Measurements from ENCODE around the gene ACTR6. TPM values are rescaled to one million over a fixed set of nuclear protein-coding genes. Genes with fewer than 3 reads are reported as not detected.
A peak's percentile ranks its signal among the peaks of the same experiment; 100 is the strongest.

ACTR6 gene
- polyA plus RNA-seq, 4 donors: 36.9 to 41.0 (median 39.3) TPM

GRCh38 chr12:100265732-100266584, 65.3 kb downstream of the ACTR6 start:
- DNase-seq (ENCODE audit: low read depth in 4 of 4, low spot score in 3 of 4): no peak

GRCh38 chr12:100266585-100266834, 65.9 kb downstream of the ACTR6 start:
- DNase-seq (ENCODE audit: low read depth in 4 of 4, low spot score in 3 of 4): no peak

GRCh38 chr12:100266835-100267602, 66.4 kb downstream of the ACTR6 start, which contains the start of the genes DEPDC4 and SCYL2:
Gene DEPDC4 (minus strand): TSS chr12:100267079. CDS start chr12:100267076, 3 bp downstream.
Gene SCYL2 (plus strand): TSS chr12:100267177. CDS start chr12:100282971, 15,794 bp downstream.
- DNase-seq (ENCODE audit: low read depth in 4 of 4, low spot score in 3 of 4): peak; percentile 90 to 95 (median 92)

GRCh38 chr12:100267603-100268281, 67.1 kb downstream of the ACTR6 start:
- peak in 2 of 4 donors; percentile 3 to 22 for DNase-seq (ENCODE audit: low read depth in 4 of 4, low spot score in 3 of 4)

- DNase-seq (ENCODE audit: low read depth in 4 of 4, low spot score in 3 of 4): no peak
Observed at GRCh38 chr12:100268835-100269564, 68.4 kb downstream of the ACTR6 start.

- DNase-seq (ENCODE audit: low read depth in 4 of 4, low spot score in 3 of 4): no peak
Observed at GRCh38 chr12:100273782-100274181, 73.2 kb downstream of the ACTR6 start.

Other genes with a start within 250 kb of the ACTR6 start
- 1 to 10 TPM; 3.1 to 3.9 (median 3.7) TPM for gene ANKS1B, start 215.9 kb upstream of the ACTR6 start, polyA plus RNA-seq (ENCODE audit: insufficient read length in 4 of 4)
- gene BLTP3B, start 57.9 kb upstream of the ACTR6 start, polyA plus RNA-seq (ENCODE audit: insufficient read length in 4 of 4): 10 to 100 TPM; 20.7 to 24.3 (median 22.3) TPM
- 1 to 10 TPM; 4.1 to 5.9 (median 4.8) TPM for gene DEPDC4, start 66.3 kb downstream of the ACTR6 start, polyA plus RNA-seq (ENCODE audit: insufficient read length in 4 of 4)
- 10 to 100 TPM; 49.3 to 62.0 (median 54.5) TPM for gene SCYL2, start 66.4 kb downstream of the ACTR6 start, polyA plus RNA-seq (ENCODE audit: insufficient read length in 4 of 4)
- under 1 TPM; 0.22 to 0.51 (median 0.37) TPM for gene SLC17A8, start 156.3 kb downstream of the ACTR6 start, polyA plus RNA-seq (ENCODE audit: insufficient read length in 4 of 4)

Measured in right renal pelvis (tissue), 4 donors.